Heart left ventricle (tissue), 13 donors: Measurements from ENCODE around the gene ZBTB22.

Experiments
- POLR2A ChIP-seq, 2 donors: fragments of 450-650 bp; IDR thresholded peaks; one replicate each; pipeline ENCODE4 v1.6.1; 2017; ENCODE audit warnings: antibody characterized with exemption in 2 of 2, mild to moderate bottlenecking in 2 of 2, moderate library complexity in 2 of 2
- TF ChIP-seq, protein P1 (sequence below), 12 donors: fragments of 200-600 bp; sonication (generic) in 4 of 12; IDR thresholded peaks; one replicate each; pipeline versions ENCODE4 v1.5.0 to v1.8.0; 2018 to 2022; ENCODE audit warnings: antibody characterized with exemption in 12 of 12, mild to moderate bottlenecking in 5 of 12
- donor health status: ischemic (EF 13 %, LVEDD 7.1; RV severe dilation, severe dysfunction).
- donor health status: DM: no; HTN: yes; CAD: no.
- donor health status: DM: no; HTN: no; CAD: no.
- donor health status: ischemic (EF 25% LVEDD 6.9; RV normal size, moderate dysfunction).
- donor health status: ischemic (EF 25% LVEDD 5.7; RV mildly dilated, moderate dysfunction).
- donor health status: ischemic (EF 35%, LVEDD 5.7; RV mildly dilated, moderate dysfunction).
- donor health status: nonischemic (EF 11% LVEDD 7.7; RV severe dilation, severe dysfunction).
- donor health status: DM: yes; HTN: yes; CAD: no.
- donor health status: PGD.
- donor health status: ischemic (EF 29% LVEDD 5.4; RV normal size, mild dysfunction).
- donor health status: nonischemic (EF 23%, LVEDD 6.1; RV moderate dilation, normal function).

DNA sequence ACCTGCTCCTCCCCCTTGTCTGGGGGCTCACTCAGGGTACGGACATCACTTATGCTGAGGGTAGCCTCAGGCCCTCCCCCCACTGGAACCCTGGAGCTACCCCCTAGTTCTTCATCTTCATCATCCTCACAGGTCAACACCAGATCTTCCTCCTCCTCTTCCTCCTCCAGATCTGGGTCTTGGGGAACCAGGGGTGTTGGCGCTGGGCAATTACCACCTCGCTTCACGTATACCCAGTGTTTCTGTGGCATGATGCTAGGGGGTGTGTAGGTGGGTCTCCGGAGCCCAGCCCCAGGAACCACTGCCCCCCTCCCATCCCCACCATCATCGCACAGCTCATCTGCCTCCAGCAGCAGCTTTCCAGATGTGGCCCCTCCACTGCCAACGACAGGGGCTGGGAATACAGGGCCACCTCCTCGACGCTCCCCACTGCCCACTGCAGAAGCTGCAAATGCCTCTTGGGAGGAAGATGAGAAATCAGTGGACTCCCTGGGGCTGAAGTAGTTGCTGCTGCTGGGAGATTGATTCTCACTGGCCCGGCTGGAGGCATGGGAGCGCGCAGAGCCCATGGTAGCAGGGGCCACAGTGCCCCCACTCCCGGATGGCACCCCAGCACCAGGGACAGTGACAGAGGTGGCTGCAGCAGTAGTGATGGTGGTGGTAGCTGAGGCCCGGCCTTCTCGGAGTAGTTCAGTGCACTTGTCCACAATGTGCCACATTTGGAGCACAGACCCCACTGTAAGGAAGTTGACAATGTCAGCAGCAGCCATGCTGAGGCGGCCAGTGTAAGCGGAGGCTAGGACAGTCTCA is 1.5 kb downstream of the ZBTB22 start:
- TF ChIP-seq, protein P1, sequence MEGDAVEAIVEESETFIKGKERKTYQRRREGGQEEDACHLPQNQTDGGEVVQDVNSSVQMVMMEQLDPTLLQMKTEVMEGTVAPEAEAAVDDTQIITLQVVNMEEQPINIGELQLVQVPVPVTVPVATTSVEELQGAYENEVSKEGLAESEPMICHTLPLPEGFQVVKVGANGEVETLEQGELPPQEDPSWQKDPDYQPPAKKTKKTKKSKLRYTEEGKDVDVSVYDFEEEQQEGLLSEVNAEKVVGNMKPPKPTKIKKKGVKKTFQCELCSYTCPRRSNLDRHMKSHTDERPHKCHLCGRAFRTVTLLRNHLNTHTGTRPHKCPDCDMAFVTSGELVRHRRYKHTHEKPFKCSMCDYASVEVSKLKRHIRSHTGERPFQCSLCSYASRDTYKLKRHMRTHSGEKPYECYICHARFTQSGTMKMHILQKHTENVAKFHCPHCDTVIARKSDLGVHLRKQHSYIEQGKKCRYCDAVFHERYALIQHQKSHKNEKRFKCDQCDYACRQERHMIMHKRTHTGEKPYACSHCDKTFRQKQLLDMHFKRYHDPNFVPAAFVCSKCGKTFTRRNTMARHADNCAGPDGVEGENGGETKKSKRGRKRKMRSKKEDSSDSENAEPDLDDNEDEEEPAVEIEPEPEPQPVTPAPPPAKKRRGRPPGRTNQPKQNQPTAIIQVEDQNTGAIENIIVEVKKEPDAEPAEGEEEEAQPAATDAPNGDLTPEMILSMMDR (IDR thresholded peaks at IDR 0.05) = no peak
- TF ChIP-seq POLR2A (IDR thresholded peaks at IDR 0.05) = no peak
